Ascending aorta (tissue), 2 donors: ENCODE data around the gene CLMN. TPM values are rescaled to one million over a fixed set of nuclear protein-coding genes. Genes with fewer than 3 reads are reported as not detected.
"Not testable (repeated sequence)": the region's sequence is repeated elsewhere in the genome, so short reads cannot be mapped to it uniquely, and the experiment has no call there.

ENCODE experiments used
- DNase-seq, 2 donors: peaks; one replicate each; pipeline ENCODE4 v3.0.0-alpha.2; 2019; ENCODE audit warnings: low spot score in 2 of 2
- H3K27ac ChIP-seq, 2 donors: fragments of 200-600 bp; sonication (generic); one replicate each; pipeline ENCODE4 v1.5.1; 2016 to 2017; ENCODE audit warnings: mild to moderate bottlenecking in 1 of 2
- H3K27me3 ChIP-seq: fragments of 200-600 bp; sonication (generic); one replicate; pipeline ENCODE4 v1.5.1; 2017
- H3K36me3 ChIP-seq, 2 donors: fragments of 200-600 bp; sonication (generic); one replicate each; pipeline ENCODE4 v1.5.1; 2016
- H3K4me1 ChIP-seq, 2 donors: fragments of 200-600 bp; sonication (generic); one replicate each; pipeline ENCODE4 v1.5.1; 2016 to 2017; ENCODE audit warnings: mild to moderate bottlenecking in 1 of 2
- H3K4me3 ChIP-seq, 2 donors: fragments of 200-600 bp; sonication (generic); one replicate each; pipeline ENCODE4 v1.5.1; 2016 to 2017; ENCODE audit warnings: mild to moderate bottlenecking in 1 of 2
- H3K9me3 ChIP-seq, 2 donors: fragments of 200-600 bp; sonication (generic); one replicate each; pipeline ENCODE4 v1.5.1; 2016
- intact Hi-C: fragments of 100-400 bp; cut with DNase I; formaldehyde crosslinking; loops from one replicate; pipeline ENCODE4 v1.15.1; 2023
- total RNA-seq: library from RNA; depleted of rRNA; stranded (reverse); fragments of >200 nt; gene quantifications from one replicate; pipeline ENCODE4 v1.1.0, GENCODE V29; 2016
- TF ChIP-seq, protein P1 (sequence below), 3 experiments: fragments of 200-600 bp in 2 of 3; fragments of 450-650 bp in 1 of 3; sonication (generic) in 2 of 3; IDR thresholded peaks; one replicate each; pipeline ENCODE4 v1.5.1; 2016 to 2019; ENCODE audit warnings: antibody characterized with exemption in 3 of 3, mild to moderate bottlenecking in 1 of 3, moderate library complexity in 1 of 3

The CLMN gene
- total RNA-seq, 1 donor from 2014 or later: 4.7 TPM

DNA sequence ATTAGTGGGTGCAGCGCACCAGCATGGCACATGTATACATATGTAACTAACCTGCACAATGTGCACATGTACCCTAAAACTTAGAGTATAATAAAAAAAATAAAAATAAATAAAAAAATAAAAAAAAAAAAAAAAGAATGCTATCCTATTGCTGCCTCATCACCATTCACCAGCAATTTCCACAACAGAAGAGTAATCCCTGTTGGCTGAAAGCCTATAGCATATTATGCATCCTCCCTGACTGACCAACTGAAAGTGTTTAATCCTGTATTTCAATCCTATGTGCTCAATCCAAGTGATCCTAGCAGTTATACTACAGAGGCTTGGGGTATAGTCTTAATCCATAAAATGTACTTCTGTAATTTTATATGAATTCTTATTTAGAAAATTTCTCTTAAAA is 180.8 kb downstream of the CLMN start:
- no peaks in the 10 kb centered on the region for H3K9me3 ChIP-seq
- H3K4me1 ChIP-seq: peaks cover 4 to 33% of the 10 kb centered on the region in 2 donors
- no peak overlapping the region for H3K27ac ChIP-seq
- no peak for DNase-seq
- H3K36me3 ChIP-seq: no peaks in the 10 kb centered on the region
- H3K27me3 ChIP-seq: no peaks in the 10 kb centered on the region
- intact Hi-C loops: no loop called here
- TF ChIP-seq, protein P1, sequence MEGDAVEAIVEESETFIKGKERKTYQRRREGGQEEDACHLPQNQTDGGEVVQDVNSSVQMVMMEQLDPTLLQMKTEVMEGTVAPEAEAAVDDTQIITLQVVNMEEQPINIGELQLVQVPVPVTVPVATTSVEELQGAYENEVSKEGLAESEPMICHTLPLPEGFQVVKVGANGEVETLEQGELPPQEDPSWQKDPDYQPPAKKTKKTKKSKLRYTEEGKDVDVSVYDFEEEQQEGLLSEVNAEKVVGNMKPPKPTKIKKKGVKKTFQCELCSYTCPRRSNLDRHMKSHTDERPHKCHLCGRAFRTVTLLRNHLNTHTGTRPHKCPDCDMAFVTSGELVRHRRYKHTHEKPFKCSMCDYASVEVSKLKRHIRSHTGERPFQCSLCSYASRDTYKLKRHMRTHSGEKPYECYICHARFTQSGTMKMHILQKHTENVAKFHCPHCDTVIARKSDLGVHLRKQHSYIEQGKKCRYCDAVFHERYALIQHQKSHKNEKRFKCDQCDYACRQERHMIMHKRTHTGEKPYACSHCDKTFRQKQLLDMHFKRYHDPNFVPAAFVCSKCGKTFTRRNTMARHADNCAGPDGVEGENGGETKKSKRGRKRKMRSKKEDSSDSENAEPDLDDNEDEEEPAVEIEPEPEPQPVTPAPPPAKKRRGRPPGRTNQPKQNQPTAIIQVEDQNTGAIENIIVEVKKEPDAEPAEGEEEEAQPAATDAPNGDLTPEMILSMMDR (IDR thresholded peaks at IDR 0.05): no peak
- no peak overlapping the region for H3K4me3 ChIP-seq

DNA sequence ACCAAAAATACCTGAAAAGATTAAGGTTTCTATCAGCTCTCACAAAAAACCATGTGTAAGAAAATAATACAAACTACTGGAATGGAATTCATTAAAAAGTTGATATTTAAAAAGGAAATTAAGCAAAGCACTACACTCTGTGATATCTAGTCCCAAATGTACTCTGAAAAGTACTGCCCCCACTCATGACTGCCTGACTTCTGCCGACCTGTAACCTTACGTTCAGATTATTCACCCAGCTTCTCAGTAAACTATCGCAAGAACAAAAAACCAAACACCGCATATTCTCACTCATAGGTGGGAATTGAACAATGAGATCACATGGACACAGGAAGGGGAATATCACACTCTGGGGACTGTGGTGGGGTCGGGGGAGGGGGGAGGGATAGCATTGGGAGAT is 181.3 kb downstream of the CLMN start:
- H3K4me3 ChIP-seq, intact Hi-C loops, DNase-seq, H3K36me3 ChIP-seq, H3K9me3 ChIP-seq, H3K27me3 ChIP-seq, H3K27ac ChIP-seq: not testable (repeated sequence)
- H3K4me1 ChIP-seq: peaks cover 4 to 31% of the 10 kb centered on the region in 2 donors

DNA sequence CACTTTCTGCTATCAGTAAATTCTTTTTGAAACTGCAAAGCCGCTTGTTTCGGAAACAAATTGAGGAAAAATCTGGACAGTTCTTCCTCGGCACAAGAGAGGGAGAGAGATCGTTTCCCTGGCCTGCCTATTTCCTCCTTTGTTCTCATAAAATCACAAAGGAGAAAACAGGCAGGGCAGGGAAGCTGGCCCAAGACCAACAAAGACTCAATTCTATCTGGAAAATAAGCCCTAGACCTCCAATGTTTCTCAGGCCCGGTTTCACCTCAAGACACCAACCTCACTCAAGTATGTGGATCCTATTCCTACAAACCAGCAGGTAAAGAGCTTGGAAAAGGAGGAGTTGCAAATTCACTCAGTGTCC is 181.9 kb downstream of the CLMN start:
- no peaks in the 10 kb centered on the region for H3K9me3 ChIP-seq
- H3K4me1 ChIP-seq: peaks cover 4 to 29% of the 10 kb centered on the region in 2 donors
- DNase-seq: no peak
- H3K27ac ChIP-seq: peak overlapping the region in 1 of 2 donors; percentile 13
- TF ChIP-seq, protein P1 (IDR thresholded peaks at IDR 0.05): no peak
- intact Hi-C loops: no loop called here
- no peaks in the 10 kb centered on the region for H3K27me3 ChIP-seq
- peaks cover 0 to 5% of the 10 kb centered on the region in 2 donors for H3K36me3 ChIP-seq
- H3K4me3 ChIP-seq: no peak overlapping the region

DNA sequence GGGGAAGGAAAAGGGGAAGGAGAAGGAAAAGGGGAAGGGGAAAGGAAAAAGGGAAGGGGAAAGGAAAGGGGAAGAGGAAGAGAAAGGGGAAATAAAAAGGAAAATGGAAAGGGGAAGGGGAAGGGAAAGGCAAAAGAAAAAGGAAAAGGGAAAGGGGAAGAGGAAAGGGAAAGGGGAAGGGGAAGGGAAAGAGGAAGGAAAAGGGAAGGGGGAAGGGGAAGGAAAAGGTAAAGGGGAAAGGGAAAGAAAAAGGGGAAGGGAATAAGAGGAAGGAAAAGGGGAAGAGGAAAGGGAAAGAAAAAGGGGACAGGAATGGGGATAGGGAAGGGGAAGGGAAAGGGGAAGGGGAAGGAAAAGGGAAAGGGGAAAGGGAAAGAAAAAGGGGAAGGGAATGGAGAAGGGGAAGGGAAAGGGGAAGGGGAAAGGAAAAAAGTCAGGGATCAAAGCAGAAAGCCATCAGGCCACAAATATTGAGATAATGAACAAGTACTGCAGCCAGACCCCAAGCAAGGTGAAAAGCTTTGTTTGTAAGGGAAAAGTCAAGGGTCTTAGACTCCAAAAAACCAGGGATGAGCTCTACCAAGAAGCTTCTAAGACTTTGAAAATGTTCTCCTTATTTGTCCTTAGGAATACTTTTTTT is 182.4 kb downstream of the CLMN start:
- no peak for DNase-seq
- H3K27ac ChIP-seq: peak overlapping the region in 1 of 2 donors; percentile 13
- TF ChIP-seq, protein P1 (IDR thresholded peaks at IDR 0.05): no peak
- H3K27me3 ChIP-seq: no peaks in the 10 kb centered on the region
- H3K4me3 ChIP-seq: no peak overlapping the region
- H3K9me3 ChIP-seq: no peaks in the 10 kb centered on the region
- intact Hi-C loops: no loop called here
- peaks cover 0 to 10% of the 10 kb centered on the region in 2 donors for H3K36me3 ChIP-seq
- H3K4me1 ChIP-seq: peaks cover 4 to 28% of the 10 kb centered on the region in 2 donors

DNA sequence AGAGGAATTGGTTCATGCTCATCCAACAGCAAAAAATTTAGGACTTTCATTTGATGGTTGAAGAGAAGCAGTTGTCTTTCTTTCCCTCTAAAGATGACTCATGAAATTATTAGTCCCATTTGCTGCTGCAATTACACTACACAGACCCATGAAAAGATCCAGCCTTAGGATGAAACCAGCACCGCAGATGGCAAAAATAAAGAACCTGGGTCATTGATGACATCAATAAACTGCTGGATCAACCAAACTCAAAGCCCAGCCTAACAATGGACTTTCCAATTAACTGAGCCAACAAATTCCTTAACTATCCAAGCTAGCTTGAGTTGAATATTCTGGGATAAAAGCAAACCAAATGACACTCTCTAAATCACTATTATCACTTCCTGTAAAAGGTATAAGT is 183.1 kb downstream of the CLMN start:
- no peak for DNase-seq
- TF ChIP-seq, protein P1 (IDR thresholded peaks at IDR 0.05): no peak
- intact Hi-C loops: no loop called here
- Histone ChIP-seq H3K36me3 (peaks cover 0 to 10% of the 10 kb centered on the region in 2 donors), H3K9me3 (no peaks in the 10 kb centered on the region), H3K4me3 (no peak overlapping the region), H3K4me1 (peaks cover 4 to 25% of the 10 kb centered on the region in 2 donors), H3K27me3 (no peaks in the 10 kb centered on the region), H3K27ac (no peak overlapping the region)

DNA sequence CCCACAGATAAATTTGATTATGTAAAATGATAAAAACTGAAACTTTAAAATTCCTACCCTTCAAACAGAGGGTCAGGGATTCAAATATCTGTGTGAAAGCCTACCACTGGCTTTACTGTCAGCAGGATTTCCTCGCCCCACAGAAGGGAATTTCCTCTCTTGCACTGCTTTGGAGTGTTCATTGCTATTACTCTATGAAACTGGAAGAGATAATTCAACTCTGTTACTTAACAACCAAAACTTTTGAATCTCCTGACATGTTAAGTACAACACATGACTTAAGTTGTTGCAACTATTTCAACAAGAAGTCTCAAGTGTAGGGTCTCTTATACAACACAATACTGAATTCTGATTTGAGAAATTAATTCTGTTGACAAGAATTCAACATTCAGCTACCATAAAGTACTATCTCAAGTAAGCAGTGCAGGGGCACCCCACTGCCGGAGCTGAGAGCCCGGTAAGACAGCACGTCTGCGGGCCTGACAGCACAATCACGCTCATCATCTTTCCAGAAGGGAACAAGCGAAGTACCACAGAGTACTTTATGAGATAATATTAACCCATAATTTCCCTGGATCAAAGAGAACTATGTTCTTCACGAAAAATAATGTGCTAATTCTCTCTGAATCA is 185.3 kb downstream of the CLMN start:
- Histone ChIP-seq H3K27ac (no peak overlapping the region), H3K9me3 (no peaks in the 10 kb centered on the region), H3K27me3 (no peaks in the 10 kb centered on the region), H3K4me3 (no peak overlapping the region), H3K4me1 (peaks cover 0 to 7% of the 10 kb centered on the region in 2 donors), H3K36me3 (peaks cover 0 to 26% of the 10 kb centered on the region in 2 donors)
- intact Hi-C loops: no loop called here
- TF ChIP-seq, protein P1 (IDR thresholded peaks at IDR 0.05): no peak
- DNase-seq: no peak
